Stimulated activated CD4-positive, alpha-beta T cell treated with anti-CD3 and anti-CD28 coated beads, Interleukin-4, amount 100 ng/mL, for 1 hour (primary cell): ENCODE results near the gene ITGB1BP1.
"Not testable (repeated sequence)": the region's sequence is repeated elsewhere in the genome, so short reads cannot be mapped to it uniquely, and the experiment has no call there.

Experiments
- DNase-seq: peaks from one replicate; pipeline ENCODE4 v3.0.0-alpha.2; 2020

The ITGB1BP1 gene

DNA sequence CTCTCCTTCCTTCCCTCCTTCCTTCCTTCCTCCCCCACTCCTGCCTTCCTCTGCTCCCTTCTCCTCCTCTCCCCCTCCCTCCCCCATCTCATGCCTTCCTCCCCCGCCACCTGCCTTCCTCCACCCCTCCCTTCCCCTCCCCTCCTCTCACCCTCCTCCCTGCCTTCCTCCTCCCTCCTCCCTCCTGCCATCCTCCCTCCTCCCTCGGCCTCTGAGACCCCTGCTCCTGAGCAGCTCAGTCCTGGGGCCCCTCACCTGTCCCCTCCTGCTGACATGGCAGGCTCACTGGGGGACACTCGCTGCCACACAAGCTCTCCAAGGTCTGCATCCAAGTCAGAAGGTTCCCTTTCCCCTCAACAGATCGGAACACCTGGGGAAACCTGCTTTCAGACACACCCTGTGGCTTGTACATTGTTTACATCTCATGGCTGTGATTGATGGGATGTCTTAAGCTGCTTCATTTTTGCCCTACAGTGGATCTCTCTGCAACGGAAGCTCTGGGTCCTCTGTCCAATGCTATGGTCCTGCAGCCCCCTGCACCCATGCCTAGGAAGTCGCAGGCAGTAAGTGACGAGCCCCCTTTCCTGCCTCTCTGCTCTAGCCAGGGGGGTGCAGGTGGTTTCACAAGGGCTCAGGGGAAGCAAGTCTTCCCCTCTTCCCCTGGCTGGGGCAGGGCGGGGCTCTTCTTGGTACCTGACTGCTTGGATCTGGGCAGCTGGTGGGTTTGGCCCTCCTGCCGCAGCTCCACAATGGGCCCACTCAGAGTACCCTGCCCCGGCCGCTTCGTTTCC lies 22.9 kb downstream of the ITGB1BP1 start:
- DNase-seq: no peak

DNA sequence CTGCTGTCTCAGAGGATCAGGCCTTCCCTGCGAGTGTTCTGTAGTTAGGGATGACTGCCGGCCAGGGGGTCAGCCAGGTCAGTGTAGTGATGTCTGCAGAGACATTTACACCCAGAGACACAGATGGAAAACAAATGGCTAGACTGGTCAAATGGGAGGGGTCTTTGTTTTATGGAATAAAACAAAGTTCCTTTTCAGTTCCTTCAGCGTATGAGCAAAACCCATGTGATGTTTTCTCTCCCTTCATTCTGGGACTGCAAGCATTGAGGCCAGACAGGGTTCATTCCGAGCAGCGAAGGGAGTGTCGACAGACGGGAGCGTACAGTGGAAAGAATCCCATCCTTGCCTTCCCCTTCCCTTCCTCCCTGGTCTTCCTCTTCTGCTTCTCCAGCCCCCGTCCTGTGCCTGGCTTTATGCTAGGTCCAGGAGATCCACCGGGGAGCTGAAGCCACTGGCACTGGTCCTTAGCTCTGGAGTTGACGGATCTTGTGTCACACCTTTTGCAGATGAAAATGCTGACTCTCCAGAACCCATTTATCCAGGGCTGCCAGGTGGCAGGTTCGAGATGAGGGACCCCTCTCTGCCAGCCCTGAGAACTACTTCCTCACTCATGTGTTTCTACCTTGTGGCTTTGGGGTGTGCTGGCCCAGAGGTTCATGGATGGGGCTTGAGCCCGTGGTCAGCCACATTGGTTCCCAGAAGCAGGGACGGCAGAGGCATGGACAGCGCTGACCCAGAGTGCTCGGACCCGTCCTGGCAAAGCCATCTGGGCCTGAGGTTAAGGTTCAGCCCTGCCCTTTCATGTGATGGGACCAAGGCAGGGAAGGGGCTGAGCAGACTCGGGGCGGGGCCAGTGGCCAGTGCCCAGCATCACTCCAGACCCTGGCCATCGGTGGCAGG lies 24.2 kb downstream of the ITGB1BP1 start:
- no peak for DNase-seq

DNA sequence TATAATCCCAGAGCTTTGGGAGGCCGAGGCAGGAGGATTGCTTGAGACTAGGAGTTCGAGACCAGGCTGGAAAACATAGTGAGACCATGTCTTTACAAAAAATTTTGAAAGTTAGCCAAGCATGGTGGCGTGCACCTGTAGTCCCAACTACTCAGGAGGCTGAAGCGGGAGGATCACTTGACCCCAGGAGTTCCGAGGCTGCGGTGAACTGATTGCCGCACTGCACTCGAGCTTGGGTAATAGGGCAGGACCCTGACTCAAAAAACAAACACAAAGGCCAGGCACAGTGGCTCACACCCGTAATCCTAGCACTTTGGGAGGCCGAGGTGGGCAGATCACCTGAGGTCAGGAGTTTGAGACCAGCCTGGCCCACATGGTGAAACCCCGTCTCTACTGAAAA lies 25.1 kb downstream of the ITGB1BP1 start:
- not testable (repeated sequence) for DNase-seq

DNA sequence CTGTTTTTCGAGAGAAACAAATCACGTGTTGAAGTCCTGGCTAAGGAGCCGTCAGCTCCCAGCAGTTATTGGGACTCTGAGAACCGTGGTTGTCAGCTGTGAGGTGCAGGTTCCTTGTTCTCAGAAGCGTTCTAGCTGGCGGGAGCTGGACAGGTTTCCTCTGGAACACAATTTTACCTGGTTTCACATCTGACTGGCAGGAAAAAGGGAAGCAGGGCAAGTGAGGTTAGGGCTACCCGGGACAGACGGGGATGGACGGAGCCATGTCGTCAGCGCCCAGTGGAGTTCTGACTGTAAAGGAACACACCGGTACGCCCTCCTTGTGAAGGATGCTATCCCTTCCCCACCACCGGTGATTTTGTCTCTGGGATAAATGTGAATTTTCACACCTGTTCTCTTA lies 26.1 kb downstream of the ITGB1BP1 start:
- DNase-seq: no peak

DNA sequence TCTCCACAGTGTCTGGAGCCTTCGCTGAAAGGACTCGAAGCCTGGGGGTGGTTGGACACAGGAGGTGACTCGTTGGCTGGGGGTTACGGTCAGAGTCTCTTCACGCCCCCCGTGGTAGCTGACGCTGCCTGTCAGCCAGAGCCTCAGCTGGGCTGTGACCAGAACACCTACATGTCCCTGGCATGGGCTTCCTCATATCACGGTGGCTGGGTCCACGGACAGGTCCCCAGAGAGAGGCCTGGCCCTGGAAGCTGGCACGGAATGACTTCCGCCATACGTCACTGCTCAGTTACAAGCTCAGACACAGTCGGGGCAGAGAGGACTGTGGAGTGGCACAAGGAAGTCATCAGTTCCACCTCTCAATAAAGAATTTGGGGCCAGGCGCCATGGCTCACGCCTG lies 28.5 kb downstream of the ITGB1BP1 start:
- no peak for DNase-seq

DNA sequence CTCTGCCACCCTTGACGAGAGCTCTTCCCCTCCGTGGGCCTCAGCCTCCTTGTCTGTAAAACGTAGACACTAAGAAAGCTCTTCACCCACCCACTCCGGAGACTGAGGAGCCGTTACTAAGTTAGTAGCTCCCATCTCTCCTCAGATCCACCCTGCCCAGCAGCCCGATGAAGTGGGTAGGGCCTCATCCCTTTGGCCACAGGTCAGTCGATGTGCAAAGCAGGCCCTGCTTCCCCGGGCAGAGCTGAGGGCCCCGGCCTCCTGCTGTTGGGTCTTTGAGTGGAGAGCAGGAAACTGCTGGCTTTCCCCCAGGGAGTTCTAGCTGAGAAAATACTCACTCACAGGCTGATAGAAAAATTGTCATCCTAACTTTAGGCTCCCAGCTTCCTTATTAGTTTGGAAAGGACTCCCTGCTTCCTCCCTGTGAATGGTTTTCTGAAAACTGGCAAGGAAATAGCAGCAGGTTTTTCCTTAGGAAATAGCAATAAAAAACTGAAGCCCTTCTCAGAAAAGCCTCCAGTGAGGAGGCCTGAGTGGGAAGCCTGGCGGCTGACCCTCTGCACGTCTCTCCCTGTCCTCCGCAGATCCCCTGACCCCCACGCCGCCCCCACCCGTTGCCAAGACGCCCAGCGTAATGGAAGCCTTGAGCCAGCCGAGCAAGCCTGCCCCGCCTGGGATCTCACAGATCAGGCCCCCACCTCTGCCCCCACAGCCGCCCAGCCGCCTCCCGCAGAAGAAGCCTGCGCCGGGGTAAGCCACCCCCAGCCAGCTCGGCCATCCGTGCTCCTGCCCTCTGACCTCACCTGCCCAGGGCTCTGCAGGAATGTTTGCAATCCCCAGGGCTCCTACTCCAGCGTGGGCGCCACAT lies 30.2 kb downstream of the ITGB1BP1 start:
- no peak for DNase-seq

DNA sequence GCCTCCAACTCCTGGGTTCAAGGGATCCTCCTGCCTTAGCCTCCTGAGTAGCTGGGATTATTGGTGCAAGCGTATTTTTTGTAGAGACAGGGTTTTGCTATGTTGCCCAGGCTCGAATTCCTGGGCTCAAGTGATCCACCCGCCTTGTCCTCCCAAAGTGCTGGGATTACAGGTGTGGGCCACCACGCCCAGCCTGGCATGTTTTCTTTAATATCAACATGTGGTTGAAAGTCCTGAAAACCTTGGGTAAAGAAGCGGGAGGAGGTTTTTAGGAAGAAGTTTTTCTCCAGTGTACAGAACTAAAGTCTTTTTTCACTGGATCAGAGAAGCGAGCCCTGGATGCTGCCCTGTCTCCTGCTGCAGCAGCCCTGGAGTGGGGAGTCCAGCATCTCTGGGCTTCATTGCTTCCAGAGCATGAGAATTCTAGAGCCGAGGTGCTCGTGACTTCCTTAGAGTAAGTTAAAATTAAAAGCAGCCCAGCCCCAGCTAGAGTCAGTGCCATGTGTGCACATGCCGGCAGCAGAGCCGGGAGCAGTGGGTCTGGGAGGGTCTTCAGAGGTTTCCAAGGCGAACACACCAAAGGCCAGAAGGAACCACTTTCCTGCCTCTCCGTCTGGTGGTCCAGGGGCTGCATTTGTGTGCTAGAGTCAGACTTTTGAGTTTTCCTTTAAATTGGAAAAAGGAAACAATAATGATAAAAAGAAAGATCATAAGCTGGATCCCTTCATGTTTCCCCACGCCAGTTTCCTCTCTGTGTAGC lies 31.2 kb downstream of the ITGB1BP1 start:
- DNase-seq: no peak

DNA sequence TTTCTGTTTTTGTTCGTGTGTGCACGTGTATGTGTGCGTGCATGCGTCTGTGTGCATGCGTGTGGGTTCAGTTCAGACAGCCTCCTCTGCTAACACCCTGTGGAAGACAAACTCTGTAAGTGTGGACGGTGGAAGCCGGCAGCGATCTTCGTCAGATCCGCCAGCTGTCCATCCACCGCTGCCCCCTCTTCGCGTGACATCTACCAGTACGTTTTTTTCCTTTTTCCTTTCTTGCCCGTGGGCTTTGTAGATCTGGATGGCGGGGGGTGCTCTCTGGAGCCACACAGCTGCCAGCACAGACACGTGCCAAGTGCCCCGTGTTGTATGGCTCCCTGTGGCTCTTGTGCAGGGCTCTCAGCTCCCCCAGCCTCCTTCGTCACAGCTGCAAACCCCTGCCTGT lies 32.3 kb downstream of the ITGB1BP1 start:
- DNase-seq: no peak

DNA sequence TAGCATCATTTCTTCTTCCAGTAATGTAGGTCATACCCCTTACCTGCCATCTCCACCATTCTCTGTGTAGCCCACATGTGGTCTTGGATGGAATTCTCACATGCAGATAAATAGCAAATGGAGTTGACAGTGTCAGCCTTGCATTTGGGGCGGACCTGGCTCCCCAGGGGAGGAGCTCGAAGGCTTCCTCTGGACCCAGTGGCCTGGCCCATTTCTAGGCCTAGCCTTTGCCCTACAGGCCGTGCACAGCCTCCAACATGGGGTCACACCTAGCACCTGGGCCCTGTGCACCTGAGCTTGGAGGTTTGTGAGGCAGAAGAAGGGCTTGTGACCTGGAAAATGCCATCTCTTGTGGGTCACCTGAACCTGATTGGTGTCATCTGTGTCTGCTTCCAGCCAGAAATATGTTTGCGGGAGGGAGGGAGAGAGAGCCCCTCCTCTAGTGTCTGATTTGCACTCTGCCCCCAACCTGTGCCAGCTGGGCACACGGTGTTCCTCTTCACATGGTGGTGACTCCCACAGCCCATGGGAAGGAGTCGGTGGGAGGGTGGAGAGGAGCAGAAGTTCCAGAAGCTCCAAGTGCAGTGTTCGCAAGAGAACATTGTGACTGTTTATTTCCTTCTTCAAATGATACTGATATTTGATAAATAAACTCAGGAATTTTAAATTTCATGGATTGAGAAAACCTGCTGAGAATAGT lies 33.0 kb downstream of the ITGB1BP1 start:
- no peak for DNase-seq

DNA sequence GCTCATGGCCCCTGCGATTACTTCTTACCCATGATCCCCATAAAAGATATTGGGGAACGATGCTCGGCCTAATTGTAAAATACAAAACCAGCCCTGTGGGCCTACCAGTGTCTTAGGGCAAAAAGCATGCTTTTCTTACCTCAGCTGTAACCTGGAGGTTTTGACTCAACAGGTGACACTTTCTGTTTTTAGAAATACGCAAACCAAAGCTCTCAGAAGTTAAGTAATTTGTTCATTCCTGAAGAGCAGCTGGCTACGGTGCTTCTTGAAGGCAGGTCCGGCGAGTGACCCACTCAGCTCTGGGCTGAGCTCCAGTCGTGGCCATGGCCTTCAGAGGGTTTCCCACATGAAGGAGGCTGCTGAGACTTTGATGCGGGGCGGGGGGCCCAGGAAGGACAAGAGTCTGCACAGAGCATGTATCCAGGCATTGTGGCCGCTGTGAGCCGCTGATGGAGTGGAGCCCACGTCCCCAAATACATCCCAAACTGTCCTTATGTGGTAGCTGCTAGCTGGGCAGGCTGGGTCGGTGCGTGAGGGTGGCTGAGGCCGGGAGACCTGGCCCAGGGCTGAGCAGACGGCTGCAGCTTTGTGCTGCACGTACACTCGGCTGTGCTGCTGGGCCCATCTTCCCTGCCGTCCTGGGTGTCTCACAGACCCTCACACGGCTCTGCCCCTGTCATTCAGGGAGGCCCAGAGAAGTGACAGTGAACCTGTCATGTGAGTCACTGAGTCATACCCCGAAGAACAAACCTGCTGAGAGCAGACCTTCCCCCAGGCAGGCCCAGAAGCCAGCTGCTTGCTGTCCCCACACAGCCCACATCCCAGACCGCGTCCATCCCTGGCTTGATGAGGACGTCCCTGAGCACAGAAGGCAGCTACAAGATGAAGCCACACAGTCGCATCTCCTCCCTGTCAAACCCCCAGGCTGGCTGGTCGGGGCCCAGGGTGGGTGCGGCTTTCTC lies 34.1 kb downstream of the ITGB1BP1 start:
- DNase-seq: no peak

DNA sequence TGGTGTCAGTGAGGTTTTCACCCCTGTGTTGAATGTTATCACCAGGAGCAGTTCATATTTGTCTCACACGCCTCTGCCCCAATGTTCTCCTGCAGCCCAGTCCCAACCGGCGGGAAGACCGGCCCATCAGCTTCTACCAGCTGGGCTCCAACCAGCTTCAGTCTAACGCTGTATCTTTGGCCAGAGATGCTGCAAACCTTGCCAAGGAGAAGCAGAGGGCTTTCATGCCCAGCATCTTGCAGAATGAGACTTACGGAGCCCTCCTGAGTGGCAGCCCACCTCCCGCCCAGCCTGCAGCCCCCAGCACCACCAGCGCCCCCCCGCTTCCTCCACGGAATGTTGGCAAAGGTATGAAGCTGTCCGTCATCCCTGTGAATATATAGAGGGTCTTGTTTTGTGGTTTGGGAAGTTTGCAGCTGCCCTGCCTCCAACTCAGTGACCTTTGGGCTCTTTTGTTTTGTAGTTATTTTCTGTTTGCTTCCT lies 35.1 kb downstream of the ITGB1BP1 start:
- no peak for DNase-seq

DNA sequence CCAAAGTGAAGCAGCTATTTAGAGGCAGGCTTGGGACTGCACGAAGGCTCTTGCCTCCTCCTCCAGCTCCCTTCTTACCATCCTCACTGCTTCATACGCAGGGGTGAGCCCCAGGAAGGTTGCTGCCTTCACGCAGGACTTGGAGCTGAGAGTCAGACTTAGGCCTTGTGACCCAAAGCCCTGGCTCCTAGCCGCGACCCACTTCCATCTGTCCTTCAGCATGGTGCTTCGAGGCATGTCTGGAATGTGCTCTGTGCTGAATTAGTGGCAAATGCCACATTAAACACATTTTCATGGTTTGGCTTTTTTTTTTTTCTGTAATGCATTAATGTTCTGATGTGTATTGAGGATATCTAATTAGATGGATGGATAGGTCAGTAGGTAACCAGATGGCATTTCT lies 37.5 kb downstream of the ITGB1BP1 start:
- no peak for DNase-seq

DNA sequence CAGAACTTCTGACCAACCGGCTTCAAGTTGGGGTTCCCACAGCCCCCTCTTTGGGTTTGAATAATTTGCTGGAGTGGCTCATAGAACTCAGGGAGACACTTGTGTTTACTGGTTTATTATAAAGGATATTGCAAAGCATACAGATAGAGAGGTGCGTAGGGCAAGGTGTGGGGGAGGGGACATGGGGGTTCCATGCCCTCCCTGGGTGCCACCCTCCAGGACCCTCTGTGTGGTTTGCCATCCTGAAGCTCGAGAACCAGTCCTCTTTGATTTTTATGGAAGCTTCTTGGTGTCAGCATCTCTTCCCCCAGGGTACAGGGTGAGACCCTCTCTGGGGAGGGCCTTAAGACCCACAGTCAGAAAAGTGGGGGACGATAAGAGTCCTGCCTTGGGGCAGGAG lies 38.8 kb downstream of the ITGB1BP1 start:
- no peak for DNase-seq

DNA sequence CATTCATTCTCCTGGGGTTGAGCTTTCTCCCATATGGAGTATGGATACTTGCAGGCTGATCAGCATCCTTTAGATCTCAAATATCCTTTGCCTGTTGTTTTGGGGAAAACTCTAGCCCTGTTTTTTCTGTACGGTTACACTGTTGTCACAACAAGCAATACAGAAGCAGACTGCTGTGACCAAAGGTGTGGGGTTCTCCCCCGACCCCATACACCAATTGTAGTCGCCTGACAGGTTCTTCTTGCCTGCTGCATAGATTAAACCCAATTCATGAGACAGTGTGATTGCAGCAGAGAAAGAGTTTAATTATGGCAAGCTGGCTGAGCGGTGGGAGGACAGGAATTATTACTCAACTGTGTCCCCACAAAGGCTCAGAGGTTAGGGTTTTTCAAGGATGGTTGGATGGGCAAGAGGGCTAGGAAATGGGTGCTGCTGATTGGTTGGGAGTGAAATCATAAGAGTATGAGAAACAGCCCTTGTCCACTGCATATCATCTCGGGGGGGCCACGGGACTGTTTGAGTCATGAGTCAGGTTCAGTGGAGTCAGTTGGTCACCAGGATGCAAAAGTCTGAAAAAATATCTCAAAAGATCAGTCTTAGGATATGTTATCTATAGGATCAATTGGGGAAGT lies 40.6 kb downstream of the ITGB1BP1 start:
- no peak for DNase-seq

DNA sequence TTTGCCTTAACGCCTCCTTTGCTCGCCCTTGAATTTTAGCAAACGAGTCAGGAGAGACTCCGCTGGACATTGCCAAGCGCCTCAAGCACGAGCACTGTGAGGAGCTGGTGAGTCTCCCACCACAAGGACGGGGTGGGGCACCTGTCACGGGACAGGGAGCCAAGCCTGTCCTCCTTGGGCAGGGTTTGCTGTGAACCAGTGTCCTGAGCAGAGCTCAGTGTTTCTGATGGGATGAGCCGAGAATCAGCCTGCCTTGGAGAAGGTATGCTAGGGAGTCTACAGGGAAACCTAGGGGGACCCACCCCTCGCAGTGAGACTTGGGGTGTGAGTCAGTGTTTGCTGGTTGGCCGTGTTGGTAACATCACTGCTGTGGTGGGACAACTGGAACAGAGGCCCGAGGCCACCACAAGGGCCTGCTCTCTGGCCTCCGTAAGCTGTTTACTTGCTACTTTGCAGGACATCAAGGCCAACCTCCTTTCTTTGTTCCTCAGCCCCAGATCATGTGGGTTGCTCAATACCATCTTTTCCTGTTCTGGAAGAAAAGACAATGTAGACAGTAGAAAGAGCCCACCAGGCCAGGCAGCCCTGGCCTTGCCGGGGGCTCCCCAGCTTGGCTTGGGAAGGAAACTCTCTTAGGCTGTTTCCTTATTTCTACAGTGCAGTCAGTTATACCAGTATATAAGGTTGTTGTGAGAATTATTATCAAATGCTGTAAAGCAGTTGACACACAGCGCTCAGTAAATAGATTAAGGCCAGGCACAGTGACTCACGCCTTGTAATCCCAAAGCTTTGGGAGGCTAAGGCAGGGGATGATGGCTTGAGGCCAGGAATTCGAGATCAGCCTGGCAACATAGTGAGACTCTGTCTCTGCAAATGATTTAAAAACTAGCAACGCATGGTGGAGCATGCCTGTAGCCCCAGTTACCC lies 42.4 kb downstream of the ITGB1BP1 start:
- no peak for DNase-seq

DNA sequence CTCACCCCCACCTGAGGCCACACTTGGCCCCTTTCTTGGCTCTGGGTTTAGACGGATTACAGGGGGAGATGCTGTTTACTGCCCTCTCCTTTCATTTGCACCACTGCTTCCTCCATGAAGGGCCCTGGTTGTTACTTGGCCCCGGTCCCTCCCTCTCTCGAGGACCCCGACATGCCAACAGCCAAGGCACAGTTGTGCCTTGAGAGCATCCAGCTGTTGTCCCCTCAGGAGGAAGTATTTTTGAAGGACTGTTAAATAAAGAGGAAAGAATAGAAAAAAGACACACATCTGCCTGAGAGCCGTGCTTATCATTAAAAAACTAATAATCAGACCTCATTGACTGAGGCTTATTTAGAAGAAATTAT lies 44.0 kb downstream of the ITGB1BP1 start:
- DNase-seq: no peak

DNA sequence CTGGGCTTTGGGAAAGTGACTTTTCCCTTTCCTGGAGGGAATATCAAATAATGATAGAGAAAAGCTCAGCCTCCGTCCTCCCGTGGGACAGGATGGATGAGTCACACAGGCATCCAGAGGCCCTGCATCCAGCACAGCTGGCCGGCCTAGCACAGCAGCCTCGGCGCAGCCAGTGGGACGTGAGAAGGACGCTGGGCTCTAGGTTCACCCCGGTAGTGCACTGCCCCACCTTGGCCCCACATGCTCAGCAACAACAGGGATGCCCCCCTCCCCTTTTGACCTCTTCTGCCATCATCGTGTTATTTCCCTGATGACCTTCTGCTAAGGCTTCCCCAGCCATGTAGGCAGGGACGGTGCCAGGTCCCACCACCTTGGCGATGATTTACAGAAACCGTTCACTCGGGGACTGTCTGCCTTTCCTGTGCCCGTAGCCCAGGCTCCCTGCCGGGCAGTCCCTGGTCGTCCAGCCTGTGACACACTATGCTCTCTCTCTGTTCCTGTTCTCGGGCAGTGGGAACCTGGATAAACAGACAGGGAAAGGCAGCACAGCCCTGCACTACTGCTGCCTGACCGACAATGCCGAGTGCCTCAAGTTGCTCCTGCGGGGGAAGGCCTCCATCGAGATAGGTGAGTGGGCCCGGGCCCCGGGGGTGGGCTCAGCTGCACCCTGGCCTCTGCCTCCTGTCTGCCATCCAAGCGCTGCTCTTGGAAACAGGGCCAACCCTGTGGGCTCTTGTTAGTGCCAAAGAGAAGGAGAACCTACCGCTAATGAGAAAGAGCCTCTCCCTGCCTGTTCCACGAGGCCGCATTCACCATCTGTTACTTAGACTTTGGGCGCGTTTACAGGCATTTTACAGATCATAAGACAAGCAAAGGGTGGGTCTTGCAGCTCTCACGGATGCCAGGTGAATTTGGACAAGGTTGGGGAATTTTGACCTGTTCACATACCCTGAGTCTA lies 44.6 kb downstream of the ITGB1BP1 start:
- DNase-seq: no peak
